GOT3 (cell line): ENCODE data around the gene PDE4D.

Source experiments
- DNase-seq: peaks from one replicate; lab custom pipeline; 2025; ENCODE audit warnings: mixed read lengths; lab: John Stamatoyannopoulos, UW

PDE4D gene

DNA sequence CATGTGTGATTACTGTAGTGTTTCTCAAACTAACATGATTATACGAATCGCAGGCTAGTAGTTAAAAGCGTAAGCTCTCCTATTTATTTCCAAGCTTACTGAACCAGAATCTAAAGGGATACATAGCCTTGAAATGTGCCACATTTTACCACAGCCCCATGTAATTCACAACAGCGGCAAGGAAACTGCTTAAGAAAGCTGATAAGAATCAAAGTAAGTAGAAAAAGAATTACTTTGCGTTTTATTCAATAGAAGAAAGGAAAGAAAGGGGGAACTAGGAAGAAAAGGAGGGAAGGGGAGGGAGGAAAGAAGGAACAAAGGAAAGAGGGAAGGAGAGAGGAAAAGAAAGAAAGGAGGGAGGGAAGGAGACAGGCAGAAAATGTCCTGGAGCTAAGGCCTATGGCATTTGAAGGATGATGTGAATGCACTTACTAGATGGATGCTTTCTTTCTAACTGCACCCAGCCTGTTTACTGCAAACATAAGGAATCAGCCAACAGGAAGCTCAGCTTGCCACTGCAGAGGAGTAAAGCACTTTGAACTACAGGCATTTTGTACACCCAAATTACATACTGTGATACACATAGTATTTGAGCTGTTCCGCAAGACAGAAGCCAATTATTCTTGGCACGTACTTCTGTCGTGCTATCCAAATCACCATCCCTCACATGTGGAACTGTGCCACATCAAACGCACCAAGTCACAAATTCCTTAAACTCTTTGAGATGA is 789.0 kb downstream of the PDE4D start:
- no peak for DNase-seq

DNA sequence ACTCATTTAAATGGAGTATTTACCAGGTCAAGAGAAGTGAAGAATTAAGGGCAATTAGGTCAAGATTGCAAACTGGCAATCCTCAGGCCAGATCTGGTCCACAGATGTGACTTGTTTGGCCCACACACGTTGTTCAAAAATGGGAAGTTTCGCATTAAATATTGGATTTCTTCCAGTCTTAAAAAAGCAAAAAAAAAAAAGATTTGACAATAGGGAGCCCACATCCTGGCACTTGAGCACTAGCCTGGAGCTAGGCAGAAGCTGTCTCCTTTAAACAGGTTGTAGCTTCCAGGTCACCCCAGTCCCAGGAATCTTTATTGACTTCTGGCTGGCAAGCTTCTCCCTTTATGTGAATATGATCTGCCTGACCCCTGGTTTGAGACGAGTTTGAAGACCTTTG is 790.2 kb downstream of the PDE4D start:
- no peak for DNase-seq

DNA sequence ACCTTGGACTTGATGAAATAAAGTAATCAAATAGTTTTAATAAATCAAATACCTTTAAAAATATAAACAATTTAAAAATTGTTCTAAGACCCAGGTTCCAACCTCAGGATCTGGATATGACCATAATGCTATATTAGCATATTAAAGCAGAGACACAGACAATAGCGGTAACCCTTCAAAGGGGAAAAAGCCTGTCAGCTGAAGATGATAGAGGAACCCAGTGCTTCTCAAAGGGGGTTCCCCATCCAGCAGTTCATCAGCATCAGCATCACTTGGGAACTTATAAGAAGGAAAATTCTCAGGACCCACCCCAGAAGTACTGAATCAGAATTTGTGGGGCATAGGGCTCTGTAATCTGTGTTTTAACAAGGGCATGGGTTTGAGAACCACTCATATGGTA is 791.1 kb downstream of the PDE4D start:
- no peak for DNase-seq

GRCh38 chr5:59100875-59101274 is 792.7 kb downstream of the PDE4D start:
- no peak for DNase-seq

- DNase-seq, result no peak
Measured at GRCh38 chr5:59099995-59100345, 793.6 kb downstream of the PDE4D start.

- DNase-seq, result no peak
Measured at GRCh38 chr5:59099270-59099994, 794.1 kb downstream of the PDE4D start.

- no peak for DNase-seq
Measured at GRCh38 chr5:59098743-59099142, 794.8 kb downstream of the PDE4D start.

DNA sequence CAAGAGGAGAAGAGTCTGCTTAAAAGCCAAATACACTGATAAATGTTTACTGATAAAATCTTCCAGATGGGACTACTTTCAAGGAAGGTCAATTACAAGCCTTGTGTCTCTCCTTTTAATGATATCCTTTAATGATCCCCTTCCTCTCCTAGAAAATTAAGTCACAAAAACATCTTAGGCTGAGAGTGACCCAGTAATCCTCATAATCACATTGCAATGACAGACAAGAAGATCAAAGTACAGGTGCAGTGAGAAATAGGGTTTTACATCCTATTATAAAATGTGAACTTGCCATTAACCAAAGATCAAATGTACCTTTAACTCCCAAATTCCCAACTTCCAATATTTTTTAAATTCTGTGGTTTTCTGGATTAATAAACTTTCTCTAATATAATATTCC is 795.8 kb downstream of the PDE4D start:
- no peak for DNase-seq

- no peak for DNase-seq
Measured at GRCh38 chr5:59097116-59097515, 796.4 kb downstream of the PDE4D start.

DNA sequence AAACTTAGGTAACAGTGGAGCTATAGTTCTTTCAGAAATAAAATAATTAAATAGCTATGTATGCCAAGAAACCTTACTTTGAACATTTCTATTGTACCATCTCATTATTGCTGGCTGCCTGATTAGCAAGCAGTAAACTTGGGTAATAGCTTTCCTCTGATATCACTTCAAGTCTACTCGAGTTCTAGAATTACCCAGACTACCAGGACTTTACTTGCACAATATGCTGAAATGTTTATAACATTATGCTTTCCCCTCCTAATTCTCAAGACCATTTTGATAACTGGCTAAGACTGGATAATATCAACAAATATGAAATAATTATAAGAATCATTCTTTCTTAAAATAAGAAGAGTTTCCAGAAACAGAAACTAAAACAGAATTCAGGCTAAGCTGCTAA is 798.0 kb downstream of the PDE4D start:
- no peak for DNase-seq

GRCh38 chr5:59094864-59095263 is 798.7 kb downstream of the PDE4D start:
- no peak for DNase-seq

GRCh38 chr5:59093329-59093728 is 800.2 kb downstream of the PDE4D start:
- DNase-seq, result no peak

- DNase-seq, result no peak
Measured at GRCh38 chr5:59092758-59093157, 800.8 kb downstream of the PDE4D start.

DNA sequence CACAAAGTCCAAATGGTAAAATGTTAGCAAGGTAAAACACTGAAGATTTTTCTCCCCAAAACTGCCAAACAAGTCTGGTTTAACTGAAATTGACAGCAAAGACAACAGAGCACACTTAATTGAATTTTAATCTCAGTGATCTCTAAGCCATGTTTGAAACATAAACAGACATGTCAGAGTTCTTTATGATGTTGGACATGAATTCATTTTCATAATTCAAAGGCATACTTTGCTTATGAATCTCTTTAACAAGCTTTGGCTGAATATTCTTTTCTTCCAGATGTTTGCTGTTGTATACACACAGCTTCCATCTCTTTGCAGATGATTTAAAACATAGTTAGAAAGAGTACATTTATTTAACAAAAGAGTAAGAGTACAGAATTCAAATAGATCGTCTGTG is 801.6 kb downstream of the PDE4D start:
- DNase-seq, result no peak

- DNase-seq, result no peak
Measured at GRCh38 chr5:59090323-59090722, 803.2 kb downstream of the PDE4D start.

DNA sequence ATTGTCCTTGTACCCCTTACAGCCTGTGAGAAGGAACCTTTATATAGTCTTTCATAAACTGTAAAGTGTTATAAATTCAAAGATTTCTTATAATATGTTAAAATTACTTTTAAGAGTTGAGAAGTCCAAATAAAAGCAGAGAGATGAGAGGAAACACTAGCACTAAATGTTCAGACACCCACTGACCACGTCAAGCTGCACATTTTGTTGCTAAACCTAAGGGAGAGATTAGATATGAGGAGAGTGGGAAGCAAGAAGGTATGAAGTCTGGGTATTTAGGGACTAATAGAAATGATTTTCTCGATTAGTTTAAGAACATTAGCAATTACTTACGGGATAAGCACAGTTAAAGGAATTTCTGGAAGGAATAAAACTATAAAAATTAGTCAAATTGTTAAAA is 803.8 kb downstream of the PDE4D start:
- no peak for DNase-seq

DNA sequence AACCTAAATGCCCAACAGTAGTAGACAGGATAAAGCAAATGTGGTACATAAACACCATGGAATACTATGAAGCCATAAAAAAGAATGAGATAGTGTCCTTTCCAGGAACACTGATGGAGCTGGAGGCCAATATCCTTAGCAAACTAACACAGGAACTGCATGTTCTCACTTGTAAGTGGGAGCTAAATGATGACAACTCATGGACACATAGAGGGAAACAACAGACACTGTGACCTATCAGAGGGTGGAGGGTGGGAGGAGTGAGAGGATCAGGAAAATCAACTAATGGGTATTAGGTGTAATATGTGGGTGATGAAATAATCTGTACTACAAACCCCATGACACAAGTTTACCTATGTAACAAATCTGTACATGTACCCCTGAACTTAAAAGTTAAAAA is 805.0 kb downstream of the PDE4D start:
- DNase-seq, result no peak

DNA sequence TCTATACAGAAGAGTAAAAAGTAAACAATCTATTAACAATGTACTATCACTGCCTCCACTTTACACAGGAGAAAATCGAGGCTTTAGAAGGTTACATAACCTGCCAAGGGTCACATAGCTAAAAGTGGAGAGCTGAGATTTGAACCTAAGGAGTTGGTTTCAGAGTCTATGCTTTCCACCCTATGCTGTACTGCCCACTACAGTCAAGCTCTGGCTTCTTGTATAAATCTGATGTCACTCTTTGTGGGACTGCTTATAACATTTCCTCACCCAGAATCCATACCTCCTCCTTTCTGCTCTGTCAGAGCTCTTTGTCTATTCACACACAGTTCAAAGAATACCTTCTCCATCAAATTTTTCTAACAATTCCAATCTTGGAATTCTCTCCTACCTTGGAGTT is 807.5 kb downstream of the PDE4D start:
- no peak for DNase-seq

GRCh38 chr5:59081693-59082092 is 811.8 kb downstream of the PDE4D start:
- DNase-seq, result no peak

GRCh38 chr5:59079622-59080620 is 813.6 kb downstream of the PDE4D start:
- no peak for DNase-seq

GRCh38 chr5:59071755-59072549 is 821.6 kb downstream of the PDE4D start:
- DNase-seq, result no peak
